Body of pancreas (tissue), 4 donors: ENCODE results near the gene CCL22.

Experiments used
- POLR2A ChIP-seq, 3 donors: fragments of 450-650 bp; IDR thresholded peaks; one replicate each; pipeline ENCODE4 v1.6.1; 2016; ENCODE audit warnings: antibody characterized with exemption in 3 of 3, mild to moderate bottlenecking in 2 of 3
- TF ChIP-seq, protein P1 (sequence below), 7 experiments: fragments of 450-650 bp in 4 of 7; fragments of 200-600 bp in 3 of 7; sonication (generic) in 3 of 7; IDR thresholded peaks; one replicate each; pipeline ENCODE4 v1.5.1; 2016 to 2019; ENCODE audit warnings: antibody characterized with exemption in 7 of 7

DNA sequence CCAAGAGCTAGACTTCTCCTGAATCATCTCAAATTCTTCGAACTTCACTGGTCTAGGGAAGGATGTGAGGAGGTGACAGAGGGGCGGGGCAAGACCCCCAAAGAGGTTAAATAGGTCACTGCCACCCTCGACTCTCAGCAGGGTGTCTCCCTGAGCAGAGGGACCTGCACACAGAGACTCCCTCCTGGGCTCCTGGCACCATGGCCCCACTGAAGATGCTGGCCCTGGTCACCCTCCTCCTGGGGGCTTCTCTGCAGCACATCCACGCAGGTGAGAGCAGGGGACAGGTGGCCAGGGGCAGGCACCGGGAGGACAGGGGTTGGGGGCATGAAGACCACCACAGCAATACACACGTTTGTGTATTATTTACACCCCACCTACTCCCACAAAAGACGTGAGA lies 55.1 kb downstream of the CCL22 start:
- TF ChIP-seq POLR2A (IDR thresholded peaks at IDR 0.05), result no peak
- TF ChIP-seq, protein P1, sequence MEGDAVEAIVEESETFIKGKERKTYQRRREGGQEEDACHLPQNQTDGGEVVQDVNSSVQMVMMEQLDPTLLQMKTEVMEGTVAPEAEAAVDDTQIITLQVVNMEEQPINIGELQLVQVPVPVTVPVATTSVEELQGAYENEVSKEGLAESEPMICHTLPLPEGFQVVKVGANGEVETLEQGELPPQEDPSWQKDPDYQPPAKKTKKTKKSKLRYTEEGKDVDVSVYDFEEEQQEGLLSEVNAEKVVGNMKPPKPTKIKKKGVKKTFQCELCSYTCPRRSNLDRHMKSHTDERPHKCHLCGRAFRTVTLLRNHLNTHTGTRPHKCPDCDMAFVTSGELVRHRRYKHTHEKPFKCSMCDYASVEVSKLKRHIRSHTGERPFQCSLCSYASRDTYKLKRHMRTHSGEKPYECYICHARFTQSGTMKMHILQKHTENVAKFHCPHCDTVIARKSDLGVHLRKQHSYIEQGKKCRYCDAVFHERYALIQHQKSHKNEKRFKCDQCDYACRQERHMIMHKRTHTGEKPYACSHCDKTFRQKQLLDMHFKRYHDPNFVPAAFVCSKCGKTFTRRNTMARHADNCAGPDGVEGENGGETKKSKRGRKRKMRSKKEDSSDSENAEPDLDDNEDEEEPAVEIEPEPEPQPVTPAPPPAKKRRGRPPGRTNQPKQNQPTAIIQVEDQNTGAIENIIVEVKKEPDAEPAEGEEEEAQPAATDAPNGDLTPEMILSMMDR (IDR thresholded peaks at IDR 0.05), result no peak
